ENCODE results near the gene FDX2.

- no peak for TF ChIP-seq CTCF (IDR thresholded peaks at IDR 0.05 in 4 of 5, conservative IDR thresholded peaks at IDR 0.05 in 1 of 5)
- TF ChIP-seq POLR2A (IDR thresholded peaks at IDR 0.05) = no peak
Observed at GRCh38 chr19:10306327-10306726, 9.5 kb downstream of the FDX2 start.

Data from gastrocnemius medialis (tissue), 4 donors.